Measurements from ENCODE around the gene MOB3B. TPM values are rescaled to one million over a fixed set of nuclear protein-coding genes. Genes with fewer than 3 reads are reported as not detected.

Gene MOB3B
- total RNA-seq, 1 experiment from 2014 or later = not detected

DNA sequence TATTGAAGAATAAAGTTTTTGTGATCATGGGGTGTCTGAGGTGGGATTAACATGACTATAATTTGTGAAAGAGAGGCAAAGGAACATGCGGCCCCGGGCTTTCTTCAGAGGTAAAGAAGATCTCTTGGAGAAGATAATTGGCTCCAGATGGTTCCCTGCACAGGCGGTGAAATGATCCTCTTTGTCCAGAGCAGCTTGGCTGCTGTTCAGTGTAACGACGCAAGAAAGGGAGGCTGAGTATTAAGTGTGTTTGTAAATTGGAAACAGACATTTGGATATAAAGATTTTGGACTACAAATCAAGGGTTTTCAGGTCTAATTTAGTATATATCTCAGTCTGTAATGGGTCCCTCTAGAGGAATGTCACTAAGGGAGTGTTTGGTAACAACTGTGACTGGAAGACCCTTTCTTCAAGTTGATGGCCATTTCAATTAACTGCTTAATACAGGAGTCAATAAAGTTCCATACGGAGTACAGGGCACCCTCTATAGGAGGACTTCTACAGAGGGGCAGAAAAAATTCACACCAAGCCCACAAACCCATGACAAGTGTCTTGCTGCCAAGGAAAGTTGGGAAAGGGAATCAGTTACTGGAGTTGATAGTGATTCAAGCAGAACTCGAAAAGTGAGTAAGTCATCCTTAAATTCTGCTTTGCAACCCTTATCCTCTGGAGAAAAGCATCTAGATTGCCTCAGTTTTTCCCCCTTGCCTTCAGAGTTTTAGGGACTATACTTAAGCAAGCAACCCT is 236.8 kb downstream of the MOB3B start:
- in situ Hi-C loops (cut with HindIII; ENCODE audit: low sequenced_read_pairs) = no loop called here
- no peak for DNase-seq (ENCODE audit: low spot score)

DNA sequence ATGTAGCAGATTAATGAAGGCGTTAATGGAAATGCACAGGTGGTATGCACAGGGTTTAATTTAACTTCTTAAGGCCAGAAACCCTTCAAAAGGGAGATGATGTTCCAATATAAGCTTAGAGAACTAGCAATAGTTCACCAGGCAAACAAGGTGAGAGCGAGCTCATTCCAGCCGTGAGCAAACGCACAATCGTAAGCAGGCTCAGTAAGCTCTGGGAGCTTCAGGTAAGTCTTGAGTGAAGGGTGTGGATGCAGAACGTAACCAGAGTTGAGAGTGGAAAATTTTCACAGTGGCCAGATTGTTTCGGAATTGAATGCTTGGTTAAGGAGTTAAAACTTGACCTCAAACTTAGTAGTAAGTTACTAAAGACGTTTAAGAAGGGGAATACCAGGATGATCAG is 238.3 kb downstream of the MOB3B start:
- no peak for DNase-seq (ENCODE audit: low spot score)
- in situ Hi-C loops (cut with HindIII; ENCODE audit: low sequenced_read_pairs) = no loop called here

DNA sequence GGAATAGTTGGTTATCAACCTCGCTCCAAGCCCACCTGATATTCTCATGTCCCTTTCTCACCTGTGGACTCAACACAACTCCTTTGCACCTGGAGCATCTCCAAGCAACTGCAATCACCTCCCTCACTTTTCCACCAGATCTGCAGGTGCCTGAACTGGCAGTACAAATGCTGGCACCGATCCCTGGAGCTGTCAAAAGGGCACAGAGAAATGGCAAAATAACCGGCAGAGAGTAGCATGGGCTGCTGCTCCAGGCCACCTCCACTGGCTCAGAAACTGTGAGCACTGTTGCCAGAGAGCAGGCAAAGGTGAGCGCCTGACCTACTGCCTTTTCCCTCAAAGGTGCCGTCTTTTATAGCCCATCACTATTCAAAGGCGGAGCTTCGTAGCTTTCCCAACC is 247.3 kb downstream of the MOB3B start:
- in situ Hi-C loops (cut with HindIII; ENCODE audit: low sequenced_read_pairs) = no loop called here

DNA sequence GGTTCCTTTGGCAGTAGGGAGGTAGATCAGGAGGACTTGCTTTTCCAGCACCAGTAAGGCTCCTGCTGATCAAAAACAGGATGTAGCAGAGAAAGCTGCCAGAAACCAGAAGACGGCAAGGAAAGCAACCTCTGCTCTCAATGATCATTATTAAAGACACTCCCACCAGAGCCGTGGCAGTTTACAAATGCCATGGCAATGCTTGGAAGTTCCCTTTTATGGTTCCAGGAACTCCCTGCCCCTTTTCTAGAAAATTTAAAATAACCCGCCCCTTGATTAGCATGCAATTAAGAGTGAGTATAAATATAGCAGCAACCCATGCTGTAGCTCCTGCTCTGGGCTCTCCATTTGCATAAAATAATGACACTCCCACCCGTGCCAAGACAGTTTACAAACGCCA is 248.8 kb downstream of the MOB3B start:
- DNase-seq (ENCODE audit: low spot score) = no peak
- in situ Hi-C loops (cut with HindIII; ENCODE audit: low sequenced_read_pairs) = no loop called here

More for the DNA sequence above, 247.3 kb downstream of the MOB3B start:
- no peak for DNase-seq (ENCODE audit: low spot score)

DNA sequence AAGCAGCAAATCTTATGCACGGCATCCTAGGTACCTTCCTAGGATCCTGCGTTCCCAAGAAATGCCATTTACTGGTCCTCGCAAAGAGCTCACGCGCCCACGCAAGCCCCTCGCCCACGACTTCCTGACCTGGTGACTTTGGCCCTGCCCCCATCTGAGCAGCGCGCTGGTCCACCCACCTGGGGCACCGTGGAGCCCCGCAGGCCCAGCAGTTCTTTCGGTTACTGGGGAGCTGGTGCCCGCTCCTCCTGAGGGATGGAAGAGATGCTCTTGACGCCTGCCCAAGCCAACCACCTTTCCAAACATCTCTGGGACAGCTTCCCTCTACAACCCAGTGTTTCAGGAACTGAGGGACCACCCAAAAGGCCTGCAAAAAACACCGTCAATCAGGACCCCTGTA is 249.4 kb downstream of the MOB3B start:
- DNase-seq (ENCODE audit: low spot score) = no peak
- in situ Hi-C loops (cut with HindIII; ENCODE audit: low sequenced_read_pairs) = no loop called here

DNA sequence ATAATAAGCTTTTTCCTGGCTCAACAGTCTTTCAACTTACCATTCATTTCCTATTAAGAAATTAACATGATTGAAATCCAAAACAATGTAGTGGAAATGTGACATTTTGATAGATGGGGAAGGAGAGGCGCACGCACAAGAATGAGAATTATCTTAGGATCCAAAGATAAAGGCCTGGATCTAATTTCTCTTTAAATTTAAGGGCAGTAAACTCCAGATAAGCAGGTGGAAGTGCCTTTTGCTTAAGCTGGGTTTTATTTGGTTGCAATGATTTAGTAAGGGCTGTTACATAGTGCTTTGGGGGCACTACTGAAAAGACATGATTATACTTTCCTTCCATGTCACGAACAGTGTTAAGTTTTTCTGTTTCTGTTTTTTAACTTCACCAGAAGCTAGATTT is 250.0 kb downstream of the MOB3B start:
- DNase-seq (ENCODE audit: low spot score) = no peak
- in situ Hi-C loops (cut with HindIII; ENCODE audit: low sequenced_read_pairs) = no loop called here

DNA sequence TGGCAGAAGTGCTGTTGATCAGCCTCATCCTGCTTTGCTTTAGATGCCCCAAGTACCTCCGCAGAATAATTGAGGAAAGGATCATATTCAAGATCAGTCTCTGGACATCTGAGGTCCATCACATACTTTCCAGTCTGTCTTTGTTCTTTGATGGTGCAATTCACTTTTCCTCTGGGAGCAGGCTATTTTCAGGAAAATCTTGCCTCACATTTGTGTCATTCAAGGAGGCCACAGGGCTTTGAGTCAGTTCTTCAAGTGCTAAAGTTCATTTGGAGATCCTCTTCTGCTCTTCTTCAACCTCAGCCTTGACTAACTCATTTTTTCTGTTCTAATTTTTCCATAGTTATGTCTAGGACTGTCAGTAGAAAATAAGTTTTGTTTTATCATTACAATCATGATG is 251.2 kb downstream of the MOB3B start:
- in situ Hi-C loops (cut with HindIII; ENCODE audit: low sequenced_read_pairs) = no loop called here
- DNase-seq (ENCODE audit: low spot score) = no peak

DNA sequence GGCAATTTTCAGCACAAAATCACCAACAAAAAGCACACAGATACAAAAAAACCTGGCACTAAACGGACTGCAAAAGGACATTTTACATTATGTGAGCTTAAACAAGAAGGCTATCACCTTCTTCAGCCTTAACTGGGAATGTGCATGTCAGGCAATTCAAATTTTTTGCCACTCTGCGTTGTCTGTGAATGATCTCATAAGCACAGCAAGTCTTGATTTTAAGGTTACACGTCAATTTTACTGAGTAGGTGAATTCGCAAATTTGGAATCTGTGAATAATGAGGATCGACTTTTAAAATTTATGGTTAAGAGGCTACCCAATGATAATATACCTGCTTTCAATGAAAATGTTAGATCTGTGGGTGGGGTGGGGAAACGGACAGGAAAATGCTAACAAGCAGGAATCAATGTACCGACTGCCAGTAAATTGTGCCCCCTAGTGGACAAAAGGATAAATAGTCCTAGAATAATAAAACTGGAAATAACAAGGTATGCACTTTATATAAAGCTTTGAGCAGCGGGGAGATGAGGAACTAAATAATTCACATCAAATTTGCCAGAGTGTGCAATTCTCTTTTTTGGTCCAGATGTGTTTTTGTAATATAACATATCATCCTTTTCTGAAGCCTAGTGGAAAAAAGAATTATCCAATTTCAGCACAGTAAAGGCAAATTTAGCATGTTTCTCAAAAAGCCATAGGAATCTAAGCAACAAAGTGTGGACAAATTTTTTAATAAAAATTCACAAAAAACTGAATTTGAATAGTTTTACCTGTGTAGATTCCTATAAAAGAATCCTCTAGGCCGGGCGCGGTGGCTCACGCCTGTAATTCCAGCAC is 253.2 kb downstream of the MOB3B start:
- peak; percentile 74 for DNase-seq (ENCODE audit: low spot score)

More for the DNA sequence above, 253.2 kb downstream of the MOB3B start:
- in situ Hi-C loops (cut with HindIII; ENCODE audit: low sequenced_read_pairs) = no loop called here

Other genes starting within 250 kb of the MOB3B start
- not detected in 2 replicates for gene EQTN, start 232.7 kb downstream of the MOB3B start, total RNA-seq (2014; rRNA removed; shearing (Covaris generic))
- not detected in 2 replicates for gene IFNK, start 5.5 kb downstream of the MOB3B start, total RNA-seq (2014; rRNA removed; shearing (Covaris generic))
- 3.6 and 6.0 TPM in 2 replicates for gene C9orf72, start 43.7 kb upstream of the MOB3B start, total RNA-seq (2014; rRNA removed; shearing (Covaris generic))